Hepatocyte (in vitro differentiated cells): Measurements from ENCODE around the gene TCF12. TPM values are rescaled to one million over a fixed set of nuclear protein-coding genes. Genes with fewer than 3 reads are reported as not detected.

Source experiments
- DNase-seq: peaks from one replicate; pipeline ENCODE4 v3.0.0-alpha.2; 2016; ENCODE audit warnings: low spot score
- H2AFZ ChIP-seq: fragments of 200-600 bp; sonication (generic); 2 replicates; pipeline ENCODE4 v1.6.0; 2016; ENCODE audit warnings: antibody characterized with exemption, mild to moderate bottlenecking
- H3K27ac ChIP-seq: fragments of 200-600 bp; sonication (generic); 2 replicates; pipeline ENCODE4 v1.5.1; 2016; ENCODE audit warnings: mild to moderate bottlenecking
- H3K27me3 ChIP-seq: fragments of 200-600 bp; sonication (generic); 2 replicates; pipeline ENCODE4 v1.6.1; 2016
- H3K36me3 ChIP-seq: fragments of 200-600 bp; sonication (generic); replicated peaks from 2 replicates; pipeline ENCODE4 v1.5.1; 2016; ENCODE audit warnings: low read depth; ENCODE audit not compliant: insufficient read depth
- H3K4me1 ChIP-seq: fragments of 200-600 bp; sonication (generic); 2 replicates; pipeline ENCODE4 v1.5.1; 2016; ENCODE audit warnings: mild to moderate bottlenecking, moderate library complexity; ENCODE audit not compliant: insufficient read depth
- H3K4me2 ChIP-seq: fragments of 200-600 bp; sonication (generic); 2 replicates; pipeline ENCODE4 v1.6.0; 2016
- H3K4me3 ChIP-seq: fragments of 200-600 bp; sonication (generic); 2 replicates; pipeline ENCODE4 v1.5.1; 2016; ENCODE audit warnings: mild to moderate bottlenecking
- H3K79me2 ChIP-seq: fragments of 200-600 bp; sonication (generic); 2 replicates; pipeline ENCODE4 v1.6.0; 2017; ENCODE audit warnings: mild to moderate bottlenecking
- H3K9me2 ChIP-seq: fragments of 200-600 bp; sonication (generic); replicated peaks from 2 replicates; pipeline ENCODE4 v1.6.0; 2017; ENCODE audit warnings: mild to moderate bottlenecking; ENCODE audit not compliant: insufficient read depth
- H3K9me3 ChIP-seq: fragments of 200-600 bp; sonication (generic); 2 replicates; pipeline ENCODE4 v1.5.1; 2016; ENCODE audit warnings: low read depth, mild to moderate bottlenecking
- H4K20me1 ChIP-seq: fragments of 200-600 bp; sonication (generic); 2 replicates; pipeline ENCODE4 v1.6.0; 2016; ENCODE audit warnings: mild to moderate bottlenecking; ENCODE audit not compliant: insufficient read depth, poor library complexity, severe bottlenecking
- EZH2 ChIP-seq: fragments of 200-600 bp; sonication (generic); IDR thresholded peaks from 2 replicates; pipeline ENCODE4 v1.6.1; 2016; ENCODE audit warnings: antibody characterized with exemption, mild to moderate bottlenecking, borderline replicate concordance
- EZH2phosphoT487 ChIP-seq: fragments of 200-600 bp; sonication (generic); IDR thresholded peaks from one replicate; pipeline ENCODE4 v1.6.1; 2018; ENCODE audit warnings: antibody characterized with exemption, mild to moderate bottlenecking, low read depth, moderate library complexity; ENCODE audit not compliant: unreplicated experiment, severe bottlenecking
- WGBS: methylation state at CpG from one replicate; pipeline ENCODE4 v1.1.6; 2016; ENCODE audit warnings: low lambda C conversion rate; ENCODE audit errors: missing lambda C conversion rate; 5-methylcytosine and 5-hydroxymethylcytosine counted together
- polyA plus RNA-seq: library from polyadenylated mRNA; unstranded; fragments of >200 nt; fragmentation: Nextera tagmentation; extraction: Ambion mirVana; gene quantifications from 2 replicates; pipeline ENCODE4 v1.2.1, GENCODE V29; 2016
- total RNA-seq: library from RNA; depleted of rRNA; stranded (reverse); fragments of >200 nt; gene quantifications from 2 replicates; pipeline ENCODE4 v1.2.3, GENCODE V29; 2014
- TF ChIP-seq, protein P1 (sequence below): fragments of 200-600 bp; sonication (generic); IDR thresholded peaks from 2 replicates; pipeline ENCODE4 v1.5.1; 2016; ENCODE audit warnings: antibody characterized with exemption, mild to moderate bottlenecking; ENCODE audit not compliant: poor library complexity

The TCF12 gene
- total and polyA plus RNA-seq, 2 experiments from 2014 or later: 42.0 to 93.2 TPM

DNA sequence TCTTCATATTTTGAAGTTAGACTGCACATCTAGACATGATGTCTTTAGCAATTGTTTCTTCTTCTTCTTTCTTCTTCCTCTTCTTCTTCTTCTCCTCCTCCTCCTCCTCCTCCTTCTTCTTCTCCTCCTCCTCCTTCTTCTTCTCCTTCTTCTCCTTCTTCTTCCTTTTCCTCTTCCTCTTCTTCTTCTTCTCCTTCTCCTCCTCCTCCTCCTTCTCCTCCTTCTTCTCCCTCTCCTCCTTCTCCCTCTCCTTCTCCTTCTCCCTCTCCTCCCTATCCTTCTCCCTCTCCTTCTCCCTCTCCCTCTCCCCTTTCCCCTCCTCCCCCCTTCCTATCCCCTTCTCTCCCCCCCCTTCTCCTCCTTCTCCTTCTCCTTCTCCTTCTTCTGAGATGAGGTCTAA is 21.9 kb downstream of the TCF12 start:
- Histone ChIP-seq H2AFZ (no peak overlapping the region), H3K9me2 (no peaks in the 10 kb centered on the region), H3K4me2 (no peak overlapping the region), H3K9me3 (peaks cover 4% of the 10 kb centered on the region), H4K20me1 (peaks cover 52% of the 10 kb centered on the region), H3K27ac (no peak overlapping the region), H3K4me1 (no peaks in the 10 kb centered on the region), H3K4me3 (no peak overlapping the region), H3K79me2 (peaks cover 100% of the 10 kb centered on the region), H3K27me3 (no peaks in the 10 kb centered on the region), H3K36me3 (no peaks in the 10 kb centered on the region)
- DNase-seq: no peak
- TF ChIP-seq EZH2phosphoT487 (no peak), EZH2 (no peak)
- TF ChIP-seq, protein P1, sequence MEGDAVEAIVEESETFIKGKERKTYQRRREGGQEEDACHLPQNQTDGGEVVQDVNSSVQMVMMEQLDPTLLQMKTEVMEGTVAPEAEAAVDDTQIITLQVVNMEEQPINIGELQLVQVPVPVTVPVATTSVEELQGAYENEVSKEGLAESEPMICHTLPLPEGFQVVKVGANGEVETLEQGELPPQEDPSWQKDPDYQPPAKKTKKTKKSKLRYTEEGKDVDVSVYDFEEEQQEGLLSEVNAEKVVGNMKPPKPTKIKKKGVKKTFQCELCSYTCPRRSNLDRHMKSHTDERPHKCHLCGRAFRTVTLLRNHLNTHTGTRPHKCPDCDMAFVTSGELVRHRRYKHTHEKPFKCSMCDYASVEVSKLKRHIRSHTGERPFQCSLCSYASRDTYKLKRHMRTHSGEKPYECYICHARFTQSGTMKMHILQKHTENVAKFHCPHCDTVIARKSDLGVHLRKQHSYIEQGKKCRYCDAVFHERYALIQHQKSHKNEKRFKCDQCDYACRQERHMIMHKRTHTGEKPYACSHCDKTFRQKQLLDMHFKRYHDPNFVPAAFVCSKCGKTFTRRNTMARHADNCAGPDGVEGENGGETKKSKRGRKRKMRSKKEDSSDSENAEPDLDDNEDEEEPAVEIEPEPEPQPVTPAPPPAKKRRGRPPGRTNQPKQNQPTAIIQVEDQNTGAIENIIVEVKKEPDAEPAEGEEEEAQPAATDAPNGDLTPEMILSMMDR: no peak

DNA sequence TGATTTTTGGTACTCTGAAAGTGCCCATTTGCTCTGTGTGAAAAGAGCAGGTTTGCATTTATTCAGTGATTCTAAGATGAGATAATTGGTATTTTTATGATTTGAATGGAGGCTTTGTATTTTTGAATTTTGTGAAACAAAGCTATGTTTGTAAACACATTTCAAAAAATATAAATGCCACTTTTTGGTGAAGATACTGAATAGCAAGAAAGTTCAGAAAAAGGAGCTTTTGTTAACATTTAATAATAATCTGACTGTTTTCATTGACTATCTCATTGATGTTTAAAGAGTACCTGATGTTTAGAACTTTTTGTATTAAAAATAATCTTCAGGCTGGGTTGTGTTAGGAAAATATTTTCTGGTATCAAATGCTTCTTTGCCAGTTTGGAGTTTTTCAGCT is 23.7 kb downstream of the TCF12 start:
- Histone ChIP-seq H4K20me1 (peaks cover 60% of the 10 kb centered on the region), H3K27me3 (no peaks in the 10 kb centered on the region), H3K79me2 (peaks cover 100% of the 10 kb centered on the region), H3K9me3 (peaks cover 4% of the 10 kb centered on the region), H3K4me1 (no peaks in the 10 kb centered on the region), H3K27ac (no peak overlapping the region), H3K36me3 (peaks cover 3% of the 10 kb centered on the region), H3K4me3 (no peak overlapping the region), H3K4me2 (no peak overlapping the region), H2AFZ (no peak overlapping the region), H3K9me2 (no peaks in the 10 kb centered on the region)
- no peak for TF ChIP-seq EZH2phosphoT487
- TF ChIP-seq, protein P1: no peak
- TF ChIP-seq EZH2: no peak
- DNase-seq: no peak

DNA sequence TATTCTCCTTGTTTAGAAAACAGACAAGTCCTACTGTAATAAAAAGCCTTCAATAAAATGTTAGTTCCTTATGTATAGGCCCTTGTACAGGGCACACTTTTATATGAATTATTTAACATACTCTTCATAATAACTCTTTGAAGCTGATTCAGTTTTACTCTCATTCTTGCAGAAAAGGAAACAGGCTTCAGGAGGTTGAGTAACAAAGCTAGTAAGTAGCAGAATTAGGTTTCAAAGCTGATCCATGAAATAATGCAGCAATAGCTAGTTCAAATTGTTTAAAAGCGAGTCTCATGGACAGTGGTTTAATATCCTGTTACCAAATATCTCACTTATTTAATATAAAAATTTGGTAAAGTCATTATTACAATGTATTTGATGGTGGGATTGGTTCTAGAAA is 25.0 kb downstream of the TCF12 start:
- Histone ChIP-seq H3K4me1 (no peaks in the 10 kb centered on the region), H3K36me3 (peaks cover 3% of the 10 kb centered on the region), H3K27me3 (no peaks in the 10 kb centered on the region), H2AFZ (no peak overlapping the region), H3K4me3 (no peak overlapping the region), H4K20me1 (peaks cover 66% of the 10 kb centered on the region), H3K9me2 (no peaks in the 10 kb centered on the region), H3K79me2 (peaks cover 100% of the 10 kb centered on the region), H3K9me3 (peaks cover 4% of the 10 kb centered on the region), H3K4me2 (no peak overlapping the region), H3K27ac (no peak overlapping the region)
- WGBS: 100% methylated on average over 1 of the region's 1 CpG
- no peak for TF ChIP-seq EZH2phosphoT487
- DNase-seq: no peak

DNA sequence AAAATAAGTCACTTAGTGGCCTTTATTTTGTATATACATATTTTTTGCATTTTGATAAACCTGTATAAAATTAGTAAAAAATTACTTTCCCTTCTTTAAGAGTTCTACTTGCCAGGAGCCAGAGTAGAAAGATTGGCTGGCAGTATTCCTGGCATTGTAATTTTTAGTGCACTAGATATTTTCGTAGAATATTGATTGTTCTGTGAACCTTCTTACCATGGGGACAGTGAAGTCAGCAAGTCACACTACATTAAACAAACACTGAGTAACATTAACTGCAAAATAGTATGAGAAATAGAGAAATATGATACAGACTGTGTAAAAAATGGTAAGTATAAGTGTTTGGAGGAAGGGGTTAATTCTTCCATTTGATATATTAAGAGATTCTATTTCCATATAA is 26.0 kb downstream of the TCF12 start:
- Histone ChIP-seq H3K4me3 (no peak overlapping the region), H3K27ac (no peak overlapping the region), H3K9me2 (no peaks in the 10 kb centered on the region), H4K20me1 (peaks cover 63% of the 10 kb centered on the region), H3K9me3 (peaks cover 4% of the 10 kb centered on the region), H3K36me3 (peaks cover 3% of the 10 kb centered on the region), H3K4me2 (no peak overlapping the region), H3K4me1 (peaks cover 4% of the 10 kb centered on the region), H2AFZ (no peak overlapping the region), H3K27me3 (no peaks in the 10 kb centered on the region), H3K79me2 (peaks cover 100% of the 10 kb centered on the region)
- WGBS: 91% methylated on average over 1 of the region's 1 CpG
- TF ChIP-seq, protein P1: no peak
- TF ChIP-seq EZH2 (no peak), EZH2phosphoT487 (no peak)
- DNase-seq: no peak
